OCI-LY1 (cell line): Measurements from ENCODE around the gene MCC.

ENCODE experiments used
- EZH2 ChIP-seq: fragments of 200-600 bp; sonication (generic), shearing (Covaris generic); IDR thresholded peaks from 2 replicates; pipeline ENCODE4 v1.8.0; 2017; ENCODE audit warnings: borderline replicate concordance, mixed run types, mild to moderate bottlenecking, antibody characterized with exemption, low read length, moderate library complexity, mixed read lengths
- TF ChIP-seq, protein P1 (sequence below): fragments of 200-600 bp; sonication (generic), shearing (Covaris generic); IDR thresholded peaks from 2 replicates; pipeline ENCODE4 v1.5.1; 2017; ENCODE audit warnings: mild to moderate bottlenecking, antibody characterized with exemption, low read length, moderate library complexity, mixed read lengths

DNA sequence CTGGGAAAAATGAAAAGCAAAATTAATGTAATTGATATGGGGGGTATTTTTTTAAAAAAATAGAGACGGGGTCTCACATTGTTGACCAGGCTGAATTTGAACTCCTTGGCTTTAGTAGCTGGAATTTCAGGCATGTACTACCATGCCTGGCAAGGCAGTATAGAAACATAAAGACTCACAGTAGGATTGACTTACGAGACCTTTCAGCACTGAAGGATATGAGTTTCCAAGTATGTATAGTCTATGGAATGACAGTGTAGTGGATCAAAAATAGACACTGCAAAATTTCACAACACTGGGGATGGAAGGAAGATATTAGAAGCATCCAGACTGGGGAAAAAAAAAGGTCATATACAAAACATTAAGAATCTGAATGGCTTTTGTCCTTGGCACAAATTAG, 504.9 kb downstream of the MCC start:
- TF ChIP-seq, protein P1, sequence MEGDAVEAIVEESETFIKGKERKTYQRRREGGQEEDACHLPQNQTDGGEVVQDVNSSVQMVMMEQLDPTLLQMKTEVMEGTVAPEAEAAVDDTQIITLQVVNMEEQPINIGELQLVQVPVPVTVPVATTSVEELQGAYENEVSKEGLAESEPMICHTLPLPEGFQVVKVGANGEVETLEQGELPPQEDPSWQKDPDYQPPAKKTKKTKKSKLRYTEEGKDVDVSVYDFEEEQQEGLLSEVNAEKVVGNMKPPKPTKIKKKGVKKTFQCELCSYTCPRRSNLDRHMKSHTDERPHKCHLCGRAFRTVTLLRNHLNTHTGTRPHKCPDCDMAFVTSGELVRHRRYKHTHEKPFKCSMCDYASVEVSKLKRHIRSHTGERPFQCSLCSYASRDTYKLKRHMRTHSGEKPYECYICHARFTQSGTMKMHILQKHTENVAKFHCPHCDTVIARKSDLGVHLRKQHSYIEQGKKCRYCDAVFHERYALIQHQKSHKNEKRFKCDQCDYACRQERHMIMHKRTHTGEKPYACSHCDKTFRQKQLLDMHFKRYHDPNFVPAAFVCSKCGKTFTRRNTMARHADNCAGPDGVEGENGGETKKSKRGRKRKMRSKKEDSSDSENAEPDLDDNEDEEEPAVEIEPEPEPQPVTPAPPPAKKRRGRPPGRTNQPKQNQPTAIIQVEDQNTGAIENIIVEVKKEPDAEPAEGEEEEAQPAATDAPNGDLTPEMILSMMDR = no peak
- TF ChIP-seq EZH2 = no peak
